Stimulated activated CD4-positive, alpha-beta T cell treated with anti-CD3 and anti-CD28 coated beads, Interleukin-4, amount 100 ng/mL, for 24 hours (primary cell): ENCODE results near the gene NFIC.
"Not testable (repeated sequence)": the region's sequence is repeated elsewhere in the genome, so short reads cannot be mapped to it uniquely, and the experiment has no call there.

Experiments
- DNase-seq: peaks from one replicate; pipeline ENCODE4 v3.0.0-alpha.2; 2020

NFIC gene

GRCh38 chr19:3496392-3497273, 130.2 kb downstream of the NFIC start:
- no peak for DNase-seq

- DNase-seq, result no peak
Observed at GRCh38 chr19:3497757-3498520, 131.6 kb downstream of the NFIC start.

- DNase-seq, result no peak
Observed at GRCh38 chr19:3499738-3500428, 133.5 kb downstream of the NFIC start.

GRCh38 chr19:3500429-3501101, 134.2 kb downstream of the NFIC start, which contains the start of gene DOHH:
Gene DOHH, minus strand, starts transcription at chr19:3500674. Its CDS starts 3,860 bp downstream, at chr19:3496814.
- DNase-seq, result peak; percentile 98

GRCh38 chr19:3501780-3502179, 135.4 kb downstream of the NFIC start:
- DNase-seq, result no peak

- no peak for DNase-seq
Observed at GRCh38 chr19:3503036-3503572, 136.7 kb downstream of the NFIC start.

GRCh38 chr19:3504735-3505134, 138.4 kb downstream of the NFIC start:
- DNase-seq, result no peak

GRCh38 chr19:3505598-3506383, 139.4 kb downstream of the NFIC start, which contains the start of gene FZR1:
Gene FZR1, plus strand, starts transcription at chr19:3506311. Its CDS starts 16,679 bp downstream, at chr19:3522990.
- peak; percentile 99 for DNase-seq

- peak; percentile 16 for DNase-seq
Observed at GRCh38 chr19:3506384-3507340, 140.3 kb downstream of the NFIC start.

- peak; percentile 41 for DNase-seq
Observed at GRCh38 chr19:3507371-3508120, 141.2 kb downstream of the NFIC start.

GRCh38 chr19:3508121-3508661, 141.8 kb downstream of the NFIC start:
- not testable (repeated sequence) for DNase-seq

- DNase-seq, result no peak
Observed at GRCh38 chr19:3508771-3509535, 142.6 kb downstream of the NFIC start.

- peak; percentile 46 for DNase-seq
Observed at GRCh38 chr19:3509566-3509989, 143.2 kb downstream of the NFIC start.

GRCh38 chr19:3510727-3511126, 144.3 kb downstream of the NFIC start:
- DNase-seq, result no peak

GRCh38 chr19:3511506-3512251, 145.3 kb downstream of the NFIC start:
- no peak for DNase-seq

GRCh38 chr19:3512562-3513228, 146.3 kb downstream of the NFIC start:
- no peak for DNase-seq
